Common myeloid progenitor, CD34-positive (primary cell): ENCODE data around the gene SLC37A4.

Experiments
- CTCF ChIA-PET: fragments of 350-600 bp; sonication (Branson Sonifier 250); formaldehyde crosslinking; loops from one replicate; lab custom pipeline; 2021; ENCODE audit warnings: antibody characterized with exemption; lab: Charles Lee
- POLR2A ChIA-PET: fragments of 350-600 bp; sonication (Branson Sonifier 250); formaldehyde crosslinking; loops from one replicate; lab custom pipeline; 2021; ENCODE audit warnings: antibody characterized with exemption; lab: Charles Lee
- DNase-seq, 3 donors: peaks; one replicate each; pipeline versions ENCODE4 v3.0.0 to v3.0.0-alpha.2; 2013
- H3K27ac ChIP-seq, 2 experiments: 1 replicate in 1 of 2; 2 replicates in 1 of 2; pipeline ENCODE4 v1.7.0; 2013; ENCODE audit warnings: inconsistent platforms in 2 of 2, low read length in 2 of 2, mild to moderate bottlenecking in 2 of 2, low read depth in 1 of 2, moderate library complexity in 1 of 2; ENCODE audit not compliant: severe bottlenecking in 2 of 2, insufficient read depth in 1 of 2, poor library complexity in 1 of 2
- H3K27me3 ChIP-seq, 5 experiments: replicated peaks in 2 of 5; 1 replicate in 3 of 5; 2 replicates in 2 of 5; pipeline versions ENCODE4 v1.6.1 to v1.7.0; 2013; ENCODE audit warnings: low read length in 4 of 5, mild to moderate bottlenecking in 2 of 5, moderate library complexity in 2 of 5, inconsistent platforms in 1 of 5; ENCODE audit not compliant: insufficient read depth in 5 of 5, control insufficient read depth in 4 of 5
- H3K36me3 ChIP-seq, 4 experiments: 1 replicate in 2 of 4; 2 replicates in 2 of 4; pipeline versions ENCODE4 v1.6.1 to v1.7.0; 2013; ENCODE audit warnings: low read length in 3 of 4, control low read depth in 1 of 4, mild to moderate bottlenecking in 1 of 4; ENCODE audit not compliant: control insufficient read depth in 4 of 4, insufficient read depth in 4 of 4
- H3K4me1 ChIP-seq, 4 experiments: 1 replicate in 3 of 4; 2 replicates in 1 of 4; pipeline versions ENCODE4 v1.6.1 to v1.7.1; 2013; ENCODE audit warnings: low read length in 3 of 4, mild to moderate bottlenecking in 3 of 4, control low read depth in 1 of 4, inconsistent platforms in 1 of 4, moderate library complexity in 1 of 4; ENCODE audit not compliant: control insufficient read depth in 4 of 4, insufficient read depth in 4 of 4; ENCODE audit errors: control extremely low read depth in 1 of 4
- H3K4me3 ChIP-seq, 7 experiments: 1 replicate in 4 of 7; 2 replicates in 3 of 7; pipeline versions ENCODE4 v1.5.1 to v1.7.0; 2013; ENCODE audit warnings: mild to moderate bottlenecking in 7 of 7, low read length in 6 of 7, moderate library complexity in 6 of 7, inconsistent platforms in 2 of 7, low read depth in 2 of 7, control low read depth in 1 of 7; ENCODE audit not compliant: insufficient read depth in 4 of 7, control insufficient read depth in 1 of 7; ENCODE audit errors: extremely low read depth in 1 of 7
- H3K9me3 ChIP-seq, 5 experiments: 1 replicate in 4 of 5; 2 replicates in 1 of 5; pipeline versions ENCODE4 v1.6.1 to v1.7.1; 2013; ENCODE audit warnings: low read length in 4 of 5, mild to moderate bottlenecking in 2 of 5, inconsistent platforms in 1 of 5, low read depth in 1 of 5, moderate library complexity in 1 of 5; ENCODE audit not compliant: control insufficient read depth in 4 of 5, insufficient read depth in 2 of 5; ENCODE audit errors: control extremely low read depth in 1 of 5
- WGBS: methylation state at CpG from one replicate; pipeline ENCODE4 v1.1.5; 2013; ENCODE audit not compliant: insufficient coverage; 5-methylcytosine and 5-hydroxymethylcytosine counted together

The SLC37A4 gene

GRCh38 chr11:119026970-119027369 is 3.7 kb downstream of the SLC37A4 start:
- CTCF ChIA-PET: interaction anchor here (0.6 to 1.9 kb wide), 2 partner anchors 8 to 22 kb away, joined by 3 to 5 read pairs; no protein-coding TSS in a partner anchor
- H3K27me3 ChIP-seq: no peaks in the 10 kb centered on the region
- no peaks in the 10 kb centered on the region for H3K9me3 ChIP-seq
- WGBS: 100% methylated on average over 1 of the region's 2 CpGs
- no peak overlapping the region for H3K27ac ChIP-seq
- H3K4me1 ChIP-seq: peaks cover 0 to 22% (median 21%) of the 10 kb centered on the region in 4 experiments
- POLR2A ChIA-PET: no interaction called here
- no peak for DNase-seq
- no peak overlapping the region for H3K4me3 ChIP-seq
- peaks cover 13 to 66% (median 47%) of the 10 kb centered on the region in 4 experiments for H3K36me3 ChIP-seq

- Histone ChIP-seq H3K4me3 (no peak overlapping the region), H3K27me3 (no peaks in the 10 kb centered on the region), H3K4me1 (peaks cover 0 to 22% (median 19%) of the 10 kb centered on the region in 4 experiments), H3K27ac (no peak overlapping the region), H3K36me3 (peaks cover 13 to 74% (median 52%) of the 10 kb centered on the region in 4 experiments), H3K9me3 (no peaks in the 10 kb centered on the region)
- 100% methylated on average over 10 of the region's 16 CpGs for WGBS
- POLR2A ChIA-PET: interaction anchor here (0.5 to 1.1 kb wide), 3 partner anchors 17 to 69 kb away, joined by 3 to 4 read pairs (median 3); no protein-coding TSS in a partner anchor
- CTCF ChIA-PET: interaction anchor here (1.2 kb wide), 1 partner anchor 24 kb away, joined by 3 read pairs; no protein-coding TSS in a partner anchor
- DNase-seq: no peak
Measured at GRCh38 chr11:119025978-119026766, 4.5 kb downstream of the SLC37A4 start.

- H3K27ac ChIP-seq: no peak overlapping the region
- ChIA-PET CTCF (interaction anchor here (1.2 to 2.3 kb wide), 2 partner anchors 13 to 24 kb away, joined by 3 to 7 read pairs; no protein-coding TSS in a partner anchor), POLR2A (interaction anchor here (0.5 to 1.1 kb wide), 2 partner anchors 18 to 29 kb away, joined by 3 to 4 read pairs; no protein-coding TSS in a partner anchor)
- peaks cover 0 to 21% (median 18%) of the 10 kb centered on the region in 4 experiments for H3K4me1 ChIP-seq
- H3K36me3 ChIP-seq: peaks cover 13 to 76% (median 53%) of the 10 kb centered on the region in 4 experiments
- H3K27me3 ChIP-seq: no peaks in the 10 kb centered on the region
- no peaks in the 10 kb centered on the region for H3K9me3 ChIP-seq
- WGBS: 99% methylated on average over 5 of the region's 5 CpGs
- no peak for DNase-seq
- no peak overlapping the region for H3K4me3 ChIP-seq
Measured at GRCh38 chr11:119025541-119025940, 5.1 kb downstream of the SLC37A4 start.

GRCh38 chr11:119025099-119025473 is 5.6 kb downstream of the SLC37A4 start:
- Histone ChIP-seq H3K4me1 (peaks cover 0 to 19% (median 15%) of the 10 kb centered on the region in 4 experiments), H3K36me3 (peaks cover 13 to 76% (median 53%) of the 10 kb centered on the region in 4 experiments), H3K27ac (no peak overlapping the region), H3K4me3 (no peak overlapping the region), H3K9me3 (no peaks in the 10 kb centered on the region), H3K27me3 (no peaks in the 10 kb centered on the region)
- CTCF ChIA-PET: interaction anchor here (0.9 to 2.3 kb wide), 3 partner anchors 14 to 29 kb away, joined by 3 to 7 read pairs (median 4); no protein-coding TSS in a partner anchor
- POLR2A ChIA-PET: interaction anchor here (1.1 kb wide), 1 partner anchor 29 kb away, joined by 3 read pairs; no protein-coding TSS in a partner anchor
- no peak for DNase-seq
- WGBS: 91% methylated on average over 5 of the region's 5 CpGs

- CTCF ChIA-PET: interaction anchor here (0.9 to 2.3 kb wide), 3 partner anchors 14 to 30 kb away, joined by 3 to 7 read pairs (median 4); no protein-coding TSS in a partner anchor
- Histone ChIP-seq H3K4me3 (no peak overlapping the region), H3K27ac (no peak overlapping the region), H3K4me1 (peaks cover 4 to 19% (median 15%) of the 10 kb centered on the region in 4 experiments), H3K27me3 (no peaks in the 10 kb centered on the region), H3K36me3 (peaks cover 13 to 76% (median 53%) of the 10 kb centered on the region in 4 experiments), H3K9me3 (no peaks in the 10 kb centered on the region)
- 88% methylated on average over 14 of the region's 15 CpGs for WGBS
- POLR2A ChIA-PET: interaction anchor here (1.0 to 1.1 kb wide), 2 partner anchors 9 to 30 kb away, joined by 3 read pairs; no protein-coding TSS in a partner anchor
- DNase-seq: no peak
Measured at GRCh38 chr11:119024430-119025098, 6.1 kb downstream of the SLC37A4 start.

GRCh38 chr11:119023741-119024140 is 6.9 kb downstream of the SLC37A4 start:
- H3K9me3 ChIP-seq: no peaks in the 10 kb centered on the region
- H3K4me1 ChIP-seq: peaks cover 5 to 13% (median 11%) of the 10 kb centered on the region in 4 experiments
- H3K27ac ChIP-seq: no peak overlapping the region
- H3K4me3 ChIP-seq: no peak overlapping the region
- no peaks in the 10 kb centered on the region for H3K27me3 ChIP-seq
- POLR2A ChIA-PET: interaction anchor here (1.0 kb wide), 1 partner anchor 10 kb away, joined by 3 read pairs; no protein-coding TSS in a partner anchor
- CTCF ChIA-PET: interaction anchor here (0.8 to 2.3 kb wide), 6 partner anchors 10 to 24 kb away, joined by 3 to 7 read pairs (median 3); no protein-coding TSS in a partner anchor
- DNase-seq: no peak
- peaks cover 13 to 72% (median 53%) of the 10 kb centered on the region in 4 experiments for H3K36me3 ChIP-seq
